Stimulated activated CD8-positive, alpha-beta memory T cell treated with anti-CD3 and anti-CD28 coated beads, Interleukin-15, amount 100 ng/mL, for 48 hours (primary cell): ENCODE measurements around the gene MACC1.

Experiments used
- DNase-seq, 2 donors: peaks; one replicate each; pipeline ENCODE4 v3.0.0-alpha.2; 2020; ENCODE audit warnings: low read depth in 2 of 2

Gene MACC1

GRCh38 chr7:20229646-20230500 lies 12.7 kb upstream of the MACC1 start:
- no peak for DNase-seq

DNA sequence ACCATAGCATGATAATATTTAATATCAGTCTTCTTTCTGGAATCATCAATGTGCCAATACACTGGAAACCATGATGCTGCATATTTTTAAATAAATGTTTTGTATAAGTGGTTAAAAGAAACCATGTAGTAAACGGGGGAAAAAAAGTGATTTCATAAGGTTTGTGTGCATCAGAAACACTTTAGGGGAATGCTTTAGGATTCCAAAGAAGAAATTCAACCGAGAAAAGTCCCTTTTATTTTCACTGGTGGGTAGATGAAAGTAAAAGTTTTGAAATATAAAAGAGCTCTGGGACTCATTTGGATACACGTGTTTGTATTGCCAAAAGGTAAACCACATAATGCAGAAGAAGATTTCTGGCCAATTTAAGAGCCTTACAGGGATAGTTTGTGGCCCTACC lies 11.9 kb upstream of the MACC1 start:
- DNase-seq, result no peak

- DNase-seq, result no peak
Measured at GRCh38 chr7:20228654-20229053, 11.5 kb upstream of the MACC1 start.

GRCh38 chr7:20227291-20227795 lies 10.2 kb upstream of the MACC1 start:
- no peak for DNase-seq

DNA sequence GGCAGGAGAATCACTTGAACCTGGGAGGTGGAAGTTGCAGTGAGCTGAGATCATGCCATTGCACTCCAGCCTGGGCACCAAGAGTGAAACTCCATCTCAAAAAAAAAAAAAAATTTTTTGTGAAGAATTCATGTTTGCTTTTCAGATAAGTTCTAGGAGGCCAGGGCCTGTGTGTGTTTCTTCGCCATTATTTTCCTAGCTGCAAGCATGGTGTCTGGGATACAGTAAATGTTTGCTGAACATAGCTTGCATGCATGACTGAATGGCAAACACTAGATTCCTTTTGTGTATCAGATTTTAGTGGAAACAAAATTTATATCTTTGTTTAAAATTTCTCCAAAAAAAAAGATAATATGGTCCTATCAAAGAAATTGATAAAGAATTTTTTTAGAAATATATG lies 9.7 kb upstream of the MACC1 start:
- DNase-seq, result no peak

- no peak for DNase-seq
Measured at GRCh38 chr7:20225384-20225783, 8.2 kb upstream of the MACC1 start.

- DNase-seq, result no peak
Measured at GRCh38 chr7:20224025-20224424, 6.8 kb upstream of the MACC1 start.

- DNase-seq, result no peak
Measured at GRCh38 chr7:20223356-20223755, 6.2 kb upstream of the MACC1 start.

GRCh38 chr7:20222219-20222828 lies 5.1 kb upstream of the MACC1 start:
- no peak for DNase-seq

DNA sequence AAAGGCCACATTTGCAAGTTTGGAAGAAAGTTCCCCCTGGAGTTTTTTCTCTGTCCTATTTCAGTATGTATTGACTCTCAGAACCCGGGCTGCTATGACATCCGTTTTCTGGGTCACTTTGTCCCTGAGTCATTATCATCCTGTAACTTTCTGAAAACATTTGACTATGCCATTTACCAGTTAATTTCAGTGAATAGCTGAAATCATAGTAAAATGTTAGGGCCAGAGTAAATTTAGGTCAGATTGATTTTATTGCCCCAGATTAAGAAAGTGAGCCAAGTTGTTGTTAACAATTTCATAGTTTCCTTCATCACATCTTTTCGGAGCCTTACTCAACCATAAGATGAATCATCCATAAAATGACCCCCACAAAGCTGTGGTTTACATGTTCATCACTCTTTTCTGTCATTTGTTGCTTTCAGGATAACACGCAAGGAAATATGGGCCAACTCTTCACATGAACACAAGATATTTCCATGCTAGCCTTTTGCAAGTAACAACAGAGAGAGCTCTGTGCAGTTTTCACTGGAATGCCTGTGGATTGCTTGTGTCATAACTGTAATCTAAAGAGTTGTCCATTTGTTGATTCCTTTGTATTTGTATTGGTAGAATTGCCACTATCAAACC lies 3.9 kb upstream of the MACC1 start:
- DNase-seq, result no peak

DNA sequence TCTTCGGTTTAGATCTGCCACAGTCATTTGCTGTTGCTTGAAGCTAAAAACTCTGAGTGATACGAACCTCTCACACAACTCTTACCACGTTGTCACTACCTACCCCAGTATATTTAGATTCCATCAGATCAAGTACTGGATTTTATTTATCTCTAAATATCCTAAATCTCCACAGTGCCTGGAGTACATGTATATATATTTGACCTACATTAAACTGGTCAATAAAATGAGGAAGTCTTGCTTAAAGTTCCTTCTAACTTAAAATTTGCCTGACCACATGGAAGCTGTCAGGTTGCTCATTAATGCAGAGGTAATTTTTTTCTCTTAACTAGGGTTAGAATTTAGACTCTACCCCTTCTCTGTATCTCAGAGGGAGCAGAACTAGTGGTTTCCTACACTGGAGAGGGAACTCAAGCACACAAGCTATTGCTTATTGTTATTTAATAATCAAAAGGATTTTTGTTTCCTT lies 3.1 kb upstream of the MACC1 start:
- no peak for DNase-seq

DNA sequence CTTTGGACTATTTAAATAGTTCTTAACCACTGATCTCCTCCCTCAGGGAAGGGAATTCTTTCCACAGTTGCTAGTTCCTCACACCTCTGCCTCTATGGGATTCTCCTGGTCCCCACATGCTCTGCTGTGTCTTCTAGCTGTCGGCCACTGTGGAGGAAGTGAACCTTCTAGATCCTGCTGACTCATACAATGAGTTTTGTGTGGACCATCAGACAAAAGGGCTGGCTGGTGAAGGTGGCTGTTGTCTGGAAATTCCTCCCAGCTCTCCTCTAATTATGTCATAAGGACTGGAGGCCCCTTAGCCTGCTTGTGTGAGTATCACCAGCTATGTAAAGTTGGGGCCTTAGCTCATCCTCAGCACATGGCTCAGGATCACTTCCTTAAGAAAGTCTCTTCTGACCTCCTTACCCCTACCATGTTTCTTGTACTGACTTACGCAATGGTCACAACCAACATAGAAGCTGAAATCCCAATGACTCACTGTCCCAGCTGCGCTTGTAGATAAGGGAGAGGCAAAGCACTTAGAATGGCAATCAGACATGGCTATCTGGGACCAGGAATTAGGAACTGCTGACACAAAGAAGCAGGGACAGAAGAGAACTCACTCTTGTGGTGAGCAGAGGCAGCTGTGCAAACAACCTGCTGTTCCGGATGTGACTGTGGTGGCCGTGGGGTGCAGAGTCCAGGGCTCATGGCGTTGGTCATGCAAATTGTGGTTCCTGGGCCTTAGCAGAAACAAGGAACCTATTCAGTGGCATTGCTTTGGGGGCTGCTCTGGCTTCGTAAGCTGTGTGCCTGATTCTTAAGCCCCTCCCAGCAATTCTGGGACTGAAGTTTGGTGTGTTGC lies 2.5 kb upstream of the MACC1 start:
- no peak for DNase-seq

DNA sequence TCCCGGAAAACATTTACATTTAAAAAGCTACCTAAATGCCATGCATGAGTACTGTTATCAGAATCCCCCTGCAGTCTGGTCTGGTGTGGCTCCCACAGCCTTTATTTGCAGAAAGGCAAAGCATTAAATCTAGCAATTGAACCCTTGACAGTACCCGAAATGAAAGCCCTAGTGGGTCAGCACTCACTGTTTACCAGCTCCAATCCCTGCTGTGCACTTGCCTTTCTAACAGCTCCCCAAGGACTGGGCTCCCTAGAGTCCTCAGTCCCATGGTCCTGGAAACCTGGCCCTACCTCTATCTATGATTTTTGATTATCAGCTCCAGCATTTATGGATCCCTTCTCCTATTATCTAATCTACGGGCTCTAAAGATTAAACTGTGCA lies 1.9 kb upstream of the MACC1 start:
- DNase-seq, result no peak

DNA sequence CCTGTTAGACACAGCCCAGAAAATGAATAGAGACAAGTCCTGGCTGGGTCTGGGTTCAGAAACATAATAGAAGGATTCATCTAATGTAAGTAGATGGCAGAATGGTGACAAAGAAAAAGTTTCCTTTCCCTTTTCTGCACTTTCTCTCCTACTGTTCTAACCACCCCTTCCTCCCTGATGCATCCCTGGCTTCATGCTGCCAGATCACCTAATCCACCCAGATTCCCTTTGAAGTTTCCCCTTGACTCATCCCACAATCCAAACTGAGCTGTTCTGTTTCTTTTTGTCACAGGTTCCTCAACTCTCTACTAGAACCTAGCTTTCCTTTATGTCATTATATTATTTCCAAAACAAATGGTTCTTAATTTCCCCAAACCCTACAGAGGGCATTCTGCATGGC lies 1.1 kb upstream of the MACC1 start:
- no peak for DNase-seq

- no peak for DNase-seq
Measured at GRCh38 chr7:20216406-20217036, 663 bp downstream of the MACC1 start.

DNA sequence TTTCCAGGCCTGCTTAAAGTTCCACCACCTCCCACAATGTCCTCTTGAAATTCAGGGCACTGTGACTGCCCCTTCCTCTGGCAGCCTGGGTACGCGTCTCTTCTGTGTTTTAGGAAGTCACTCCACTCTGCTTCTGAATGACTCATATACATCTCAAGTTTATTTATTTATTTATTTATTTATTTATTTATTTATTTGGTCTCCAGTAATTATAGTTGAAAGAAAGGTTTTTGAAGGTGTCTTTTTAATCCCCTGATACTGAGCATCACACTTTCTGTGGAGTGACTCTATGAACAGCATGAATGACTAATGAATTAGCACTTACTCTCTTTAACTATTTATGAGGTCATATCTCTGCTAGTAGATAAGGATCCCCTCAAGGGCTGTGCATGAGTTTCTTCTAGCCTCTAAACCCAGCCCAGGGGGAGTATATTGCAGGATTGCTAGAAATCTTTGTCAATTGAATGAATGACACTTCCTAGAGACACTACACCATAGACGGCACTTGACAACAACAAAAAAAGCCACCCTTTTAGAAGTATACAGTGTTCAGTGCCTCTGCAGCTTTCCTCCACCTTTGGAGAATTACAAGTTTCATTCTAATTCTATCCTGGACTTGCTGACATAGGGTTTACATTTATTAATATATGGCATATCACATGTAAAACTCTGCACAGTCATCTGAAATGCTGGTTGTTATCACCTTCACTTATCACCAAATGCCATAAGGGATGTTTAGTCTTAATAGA lies 2.1 kb downstream of the MACC1 start:
- no peak for DNase-seq

DNA sequence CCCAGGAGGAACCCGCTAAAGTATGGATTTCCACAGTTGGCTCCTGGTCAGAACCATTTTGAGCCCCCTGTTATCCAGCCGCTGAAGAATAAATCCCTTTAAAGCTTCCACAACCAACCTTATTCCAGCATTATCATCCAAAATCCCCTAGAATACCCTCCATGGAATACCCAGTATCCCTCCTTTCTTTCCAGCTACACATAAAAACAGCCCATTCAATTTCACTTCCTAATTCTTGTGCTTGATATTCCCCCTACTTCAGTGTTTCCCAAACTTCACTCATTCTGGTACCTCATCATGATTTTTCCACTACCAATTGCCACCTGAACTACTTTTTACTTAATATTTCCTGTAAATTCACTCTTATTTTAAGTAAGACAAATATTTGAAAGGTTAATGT lies 3.1 kb downstream of the MACC1 start:
- no peak for DNase-seq

GRCh38 chr7:20213378-20213777 lies 3.8 kb downstream of the MACC1 start:
- DNase-seq, result no peak

DNA sequence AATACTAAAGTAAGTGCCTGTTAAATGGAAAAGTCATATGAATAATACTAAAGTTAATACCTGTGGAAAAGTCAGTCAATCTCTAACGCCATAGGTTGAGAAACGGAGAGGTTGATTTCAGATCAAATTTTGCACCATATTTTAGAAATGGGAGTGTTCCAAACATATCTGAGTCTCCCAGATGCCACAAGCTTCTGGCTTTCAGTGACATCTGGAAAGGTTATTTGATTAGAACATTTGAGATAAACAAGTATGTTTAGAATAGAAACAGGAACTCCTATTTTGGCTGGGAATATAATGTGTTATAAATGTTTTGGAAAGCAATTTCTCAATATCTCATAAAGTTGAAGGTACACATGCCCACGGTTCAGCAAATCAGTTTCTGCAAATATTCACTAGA lies 5.8 kb downstream of the MACC1 start:
- DNase-seq, result no peak

DNA sequence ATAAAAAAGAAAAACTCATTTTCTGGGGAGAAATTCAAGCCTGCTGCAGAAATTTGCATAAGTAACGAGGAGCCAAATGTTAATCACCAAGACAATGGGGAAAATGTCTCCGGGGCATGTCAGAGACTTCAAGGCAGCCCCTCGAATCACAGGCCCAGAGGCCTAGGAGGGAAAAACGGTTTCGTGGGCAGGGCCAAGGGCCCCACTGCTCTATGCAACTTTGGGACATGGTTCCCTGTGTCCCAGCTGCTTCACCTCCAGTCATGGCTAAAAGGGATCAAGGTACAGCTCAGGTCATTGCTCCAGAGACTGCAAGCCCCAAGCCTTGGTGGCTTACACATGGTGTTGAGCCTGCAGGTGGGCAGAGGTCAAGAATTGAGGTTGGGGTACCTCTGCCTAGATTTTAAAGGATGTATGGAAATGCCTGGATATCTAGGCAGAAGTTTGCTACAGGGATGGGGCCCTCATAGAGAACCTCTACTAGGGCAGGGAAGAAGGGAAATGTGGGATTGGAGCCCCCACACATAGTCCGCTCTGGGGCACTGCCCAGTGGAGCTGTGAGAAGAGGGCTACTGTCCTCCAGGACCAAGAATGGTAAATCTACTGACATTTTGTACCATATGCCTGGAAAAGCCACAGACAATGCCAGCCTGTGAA lies 8.4 kb downstream of the MACC1 start:
- DNase-seq, result no peak
